ENCODE data around the gene TCF20. TPM values are rescaled to one million over a fixed set of nuclear protein-coding genes. Genes with fewer than 3 reads are reported as not detected.

TCF20 gene
- total and polyA plus RNA-seq, 2 donors: 9.9 to 26.4 TPM

DNA sequence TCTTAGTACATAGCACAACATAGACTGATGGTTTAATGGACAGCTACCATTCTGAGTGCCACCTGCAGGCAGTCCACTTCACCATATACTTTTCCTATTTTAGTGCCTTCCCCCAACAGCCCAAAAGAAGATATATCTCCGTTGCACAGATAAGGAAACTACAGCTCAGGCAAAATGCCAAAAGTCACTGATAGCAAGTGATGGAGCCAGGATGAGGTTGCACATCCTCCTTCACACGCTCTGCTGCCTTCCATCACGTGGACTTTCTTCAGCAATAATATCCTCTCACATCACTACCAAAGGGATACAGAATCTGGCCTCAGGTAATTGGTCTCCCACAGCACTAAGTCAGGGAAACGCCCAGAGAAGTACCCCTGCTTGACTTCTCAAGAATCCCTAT lies 7.5 kb downstream of the TCF20 start:
- H3K4me1 ChIP-seq (ENCODE audit: control insufficient read depth in 2 of 2, insufficient read depth in 2 of 2, low read length in 2 of 2): peaks cover 0 to 4% of the 10 kb centered on the region in 2 donors
- no peaks in the 10 kb centered on the region for H3K9me3 ChIP-seq (ENCODE audit: control insufficient read depth in 2 of 2, insufficient read depth in 1 of 2, low read length in 1 of 2)

DNA sequence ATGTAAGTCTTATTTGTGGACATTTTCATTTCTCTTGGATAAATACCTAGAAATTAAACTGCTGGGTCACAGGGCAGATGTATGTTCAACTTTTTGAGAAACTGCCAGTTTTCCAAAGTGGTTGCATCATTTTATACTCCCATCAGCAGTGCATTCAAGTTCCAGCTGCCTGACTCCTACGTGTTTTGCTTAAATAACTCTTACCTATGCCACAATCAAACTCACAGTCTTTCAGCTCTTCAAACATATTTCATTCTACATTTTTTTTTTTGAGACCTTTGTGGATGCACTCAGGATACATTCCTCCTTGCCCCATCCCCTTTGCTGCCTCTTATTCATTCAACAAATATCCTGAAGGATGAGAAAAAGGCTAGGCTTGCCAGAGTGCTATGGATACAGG lies 9.2 kb downstream of the TCF20 start:
- WGBS: 93% methylated on average over 1 of the region's 1 CpG
- no peak overlapping the region for H3K27ac ChIP-seq (ENCODE audit: low read depth in 1 of 2, low read length in 1 of 2)
- peaks cover 0 to 4% of the 10 kb centered on the region in 2 donors for H3K4me1 ChIP-seq (ENCODE audit: control insufficient read depth in 2 of 2, insufficient read depth in 2 of 2, low read length in 2 of 2)
- peaks cover 0 to 4% of the 10 kb centered on the region in 2 donors for H3K36me3 ChIP-seq (ENCODE audit: control insufficient read depth in 2 of 2, insufficient read depth in 2 of 2, low read length in 1 of 2)
- H3K9me3 ChIP-seq (ENCODE audit: control insufficient read depth in 2 of 2, insufficient read depth in 1 of 2, low read length in 1 of 2): no peaks in the 10 kb centered on the region
- H3K27me3 ChIP-seq (ENCODE audit: control insufficient read depth in 2 of 2, insufficient read depth in 1 of 2, low read length in 1 of 2): no peaks in the 10 kb centered on the region
- no peak for DNase-seq (ENCODE audit: low read depth in 6 of 9, low spot score in 9 of 9)
- H3K4me3 ChIP-seq (ENCODE audit: low read length in 2 of 2): no peak overlapping the region

More for the DNA sequence above, 7.5 kb downstream of the TCF20 start:
- no peak overlapping the region for H3K27ac ChIP-seq (ENCODE audit: low read depth in 1 of 2, low read length in 1 of 2)
- 72% methylated on average over 4 of the region's 4 CpGs for WGBS
- DNase-seq (ENCODE audit: low read depth in 6 of 9, low spot score in 9 of 9): no peak
- H3K36me3 ChIP-seq (ENCODE audit: control insufficient read depth in 2 of 2, insufficient read depth in 2 of 2, low read length in 1 of 2): peaks cover 0 to 6% of the 10 kb centered on the region in 2 donors
- H3K27me3 ChIP-seq (ENCODE audit: control insufficient read depth in 2 of 2, insufficient read depth in 1 of 2, low read length in 1 of 2): no peaks in the 10 kb centered on the region
- H3K4me3 ChIP-seq (ENCODE audit: low read length in 2 of 2): no peak overlapping the region

DNA sequence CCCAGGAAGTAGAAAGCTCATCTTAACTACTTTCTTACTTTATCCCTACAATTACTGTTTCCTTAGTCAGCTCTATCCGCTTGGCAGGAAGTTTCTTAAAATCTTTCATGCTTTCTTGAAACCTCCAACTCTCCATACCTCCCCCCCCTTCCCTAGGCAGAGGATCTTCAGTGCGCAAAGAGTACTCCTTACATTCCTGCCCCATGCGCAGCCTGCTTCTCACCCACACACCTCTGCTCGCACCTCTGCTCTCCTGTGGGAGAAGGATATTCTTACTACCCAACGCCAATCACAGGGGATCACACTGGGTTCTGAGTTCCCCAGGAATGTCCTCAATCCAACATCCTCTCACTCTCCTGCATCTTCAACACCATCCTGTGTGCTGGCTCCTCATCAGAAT lies 12.3 kb downstream of the TCF20 start:
- H3K36me3 ChIP-seq (ENCODE audit: control insufficient read depth in 2 of 2, insufficient read depth in 2 of 2, low read length in 1 of 2): peaks cover 0 to 4% of the 10 kb centered on the region in 2 donors
- H3K27me3 ChIP-seq (ENCODE audit: control insufficient read depth in 2 of 2, insufficient read depth in 1 of 2, low read length in 1 of 2): no peaks in the 10 kb centered on the region
- H3K4me1 ChIP-seq (ENCODE audit: control insufficient read depth in 2 of 2, insufficient read depth in 2 of 2, low read length in 2 of 2): peaks cover 0 to 3% of the 10 kb centered on the region in 2 donors
- H3K27ac ChIP-seq (ENCODE audit: low read depth in 1 of 2, low read length in 1 of 2): no peak overlapping the region
- no peak for DNase-seq (ENCODE audit: low read depth in 6 of 9, low spot score in 9 of 9)
- H3K4me3 ChIP-seq (ENCODE audit: low read length in 2 of 2): no peak overlapping the region
- WGBS: 97% methylated on average over 5 of the region's 5 CpGs
- H3K9me3 ChIP-seq (ENCODE audit: control insufficient read depth in 2 of 2, insufficient read depth in 1 of 2, low read length in 1 of 2): no peaks in the 10 kb centered on the region

DNA sequence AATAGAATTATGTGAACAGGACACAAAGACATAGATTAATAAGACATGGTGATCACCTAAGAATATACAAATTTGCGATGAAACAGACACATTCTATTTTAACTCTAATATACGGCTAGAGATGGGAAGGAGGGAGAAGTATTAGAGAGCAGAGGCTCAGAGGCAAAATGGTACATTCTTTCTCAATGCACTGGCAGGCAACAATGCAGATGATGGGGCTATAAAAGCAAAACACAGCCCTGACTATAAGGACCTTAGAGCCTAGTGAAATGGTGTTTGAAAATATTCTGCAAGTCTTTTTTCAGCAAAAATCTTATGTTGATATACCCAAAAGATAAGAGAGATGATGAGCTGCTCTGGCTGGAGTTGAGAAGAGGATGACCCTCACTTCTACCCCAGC lies 13.1 kb downstream of the TCF20 start:
- DNase-seq (ENCODE audit: low read depth in 6 of 9, low spot score in 9 of 9): no peak
- no peaks in the 10 kb centered on the region for H3K9me3 ChIP-seq (ENCODE audit: control insufficient read depth in 2 of 2, insufficient read depth in 1 of 2, low read length in 1 of 2)
- no peak overlapping the region for H3K4me3 ChIP-seq (ENCODE audit: low read length in 2 of 2)
- no peak overlapping the region for H3K27ac ChIP-seq (ENCODE audit: low read depth in 1 of 2, low read length in 1 of 2)
- H3K27me3 ChIP-seq (ENCODE audit: control insufficient read depth in 2 of 2, insufficient read depth in 1 of 2, low read length in 1 of 2): no peaks in the 10 kb centered on the region
- H3K36me3 ChIP-seq (ENCODE audit: control insufficient read depth in 2 of 2, insufficient read depth in 2 of 2, low read length in 1 of 2): no peaks in the 10 kb centered on the region
- no peaks in the 10 kb centered on the region for H3K4me1 ChIP-seq (ENCODE audit: control insufficient read depth in 2 of 2, insufficient read depth in 2 of 2, low read length in 2 of 2)
- WGBS: 98% methylated on average over 2 of the region's 2 CpGs

DNA sequence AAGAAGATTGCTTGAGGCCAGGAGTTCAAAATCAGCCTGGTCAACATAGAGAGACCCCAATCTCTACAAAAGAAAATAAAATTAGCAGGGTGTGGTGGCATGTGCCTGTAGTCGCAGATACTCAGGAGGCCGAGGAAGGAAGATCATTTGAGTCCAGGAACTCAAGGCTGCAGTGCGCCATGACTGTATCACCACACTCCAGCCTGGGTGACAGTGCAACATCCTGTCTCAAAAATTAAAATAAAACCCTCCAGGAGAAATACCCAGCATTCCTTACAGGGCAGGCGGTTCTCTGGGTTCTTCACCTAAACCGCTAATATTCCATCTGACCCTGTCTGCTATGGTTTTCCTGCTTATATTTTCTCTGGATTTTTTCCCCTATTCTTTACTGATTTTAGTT lies 13.5 kb downstream of the TCF20 start:
- no peaks in the 10 kb centered on the region for H3K36me3 ChIP-seq (ENCODE audit: control insufficient read depth in 2 of 2, insufficient read depth in 2 of 2, low read length in 1 of 2)

DNA sequence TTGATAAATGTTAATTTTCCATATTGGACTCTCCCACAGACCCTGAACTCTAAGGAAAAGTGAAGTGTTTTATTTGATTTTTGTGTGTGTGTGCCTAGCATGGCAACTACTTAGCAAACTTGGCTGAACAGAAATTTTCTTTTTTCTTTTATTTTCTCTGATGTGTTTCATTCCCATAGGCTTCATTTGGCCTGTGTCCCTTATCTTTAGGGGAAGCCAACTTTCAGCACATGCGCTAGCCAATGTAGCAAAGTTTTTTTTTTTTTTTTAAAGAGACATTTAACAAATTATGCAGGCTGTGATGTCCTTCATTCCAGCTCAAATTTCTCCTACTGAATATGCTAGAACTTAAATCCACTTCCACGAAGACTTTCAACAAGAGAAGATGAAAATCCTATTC lies 14.2 kb downstream of the TCF20 start:
- Histone ChIP-seq H3K4me3 (ENCODE audit: low read length in 2 of 2) (no peak overlapping the region), H3K9me3 (ENCODE audit: control insufficient read depth in 2 of 2, insufficient read depth in 1 of 2, low read length in 1 of 2) (no peaks in the 10 kb centered on the region), H3K4me1 (ENCODE audit: control insufficient read depth in 2 of 2, insufficient read depth in 2 of 2, low read length in 2 of 2) (no peaks in the 10 kb centered on the region), H3K27ac (ENCODE audit: low read depth in 1 of 2, low read length in 1 of 2) (no peak overlapping the region), H3K36me3 (ENCODE audit: control insufficient read depth in 2 of 2, insufficient read depth in 2 of 2, low read length in 1 of 2) (no peaks in the 10 kb centered on the region), H3K27me3 (ENCODE audit: control insufficient read depth in 2 of 2, insufficient read depth in 1 of 2, low read length in 1 of 2) (no peaks in the 10 kb centered on the region)
- WGBS: 94% methylated on average over 2 of the region's 2 CpGs
- no peak for DNase-seq (ENCODE audit: low read depth in 6 of 9, low spot score in 9 of 9)

More for the DNA sequence above, 13.5 kb downstream of the TCF20 start:
- 96% methylated on average over 5 of the region's 5 CpGs for WGBS
- Histone ChIP-seq H3K27me3 (ENCODE audit: control insufficient read depth in 2 of 2, insufficient read depth in 1 of 2, low read length in 1 of 2) (no peaks in the 10 kb centered on the region), H3K4me3 (ENCODE audit: low read length in 2 of 2) (no peak overlapping the region), H3K4me1 (ENCODE audit: control insufficient read depth in 2 of 2, insufficient read depth in 2 of 2, low read length in 2 of 2) (no peaks in the 10 kb centered on the region), H3K27ac (ENCODE audit: low read depth in 1 of 2, low read length in 1 of 2) (no peak overlapping the region), H3K9me3 (ENCODE audit: control insufficient read depth in 2 of 2, insufficient read depth in 1 of 2, low read length in 1 of 2) (no peaks in the 10 kb centered on the region)
- DNase-seq (ENCODE audit: low read depth in 6 of 9, low spot score in 9 of 9): no peak

DNA sequence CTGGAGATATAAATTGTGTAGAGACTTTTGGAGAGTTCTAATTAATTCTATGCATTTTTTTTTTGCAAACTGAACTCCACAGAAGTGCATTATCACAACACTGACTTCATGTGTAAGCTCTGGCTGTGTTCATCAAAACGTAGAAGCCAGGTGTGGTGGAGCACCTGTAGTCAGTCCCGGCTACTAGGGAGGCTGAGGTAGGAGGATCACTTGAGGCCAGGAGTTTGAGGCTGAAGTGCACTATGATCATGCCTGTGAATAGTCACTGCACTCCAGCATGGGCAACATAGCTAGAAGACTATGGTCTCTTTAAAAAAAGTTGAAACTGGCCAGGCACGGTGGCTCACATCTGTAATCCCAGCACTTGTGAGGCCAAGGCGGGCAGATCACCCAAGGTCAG lies 20.6 kb downstream of the TCF20 start:
- Histone ChIP-seq H3K4me1 (ENCODE audit: control insufficient read depth in 2 of 2, insufficient read depth in 2 of 2, low read length in 2 of 2) (peaks cover 0 to 2% of the 10 kb centered on the region in 2 donors), H3K36me3 (ENCODE audit: control insufficient read depth in 2 of 2, insufficient read depth in 2 of 2, low read length in 1 of 2) (peaks cover 0 to 6% of the 10 kb centered on the region in 2 donors), H3K27ac (ENCODE audit: low read depth in 1 of 2, low read length in 1 of 2) (no peak overlapping the region), H3K9me3 (ENCODE audit: control insufficient read depth in 2 of 2, insufficient read depth in 1 of 2, low read length in 1 of 2) (no peaks in the 10 kb centered on the region), H3K27me3 (ENCODE audit: control insufficient read depth in 2 of 2, insufficient read depth in 1 of 2, low read length in 1 of 2) (no peaks in the 10 kb centered on the region), H3K4me3 (ENCODE audit: low read length in 2 of 2) (no peak overlapping the region)
- DNase-seq (ENCODE audit: low read depth in 6 of 9, low spot score in 9 of 9): no peak
- 97% methylated on average over 4 of the region's 4 CpGs for WGBS

DNA sequence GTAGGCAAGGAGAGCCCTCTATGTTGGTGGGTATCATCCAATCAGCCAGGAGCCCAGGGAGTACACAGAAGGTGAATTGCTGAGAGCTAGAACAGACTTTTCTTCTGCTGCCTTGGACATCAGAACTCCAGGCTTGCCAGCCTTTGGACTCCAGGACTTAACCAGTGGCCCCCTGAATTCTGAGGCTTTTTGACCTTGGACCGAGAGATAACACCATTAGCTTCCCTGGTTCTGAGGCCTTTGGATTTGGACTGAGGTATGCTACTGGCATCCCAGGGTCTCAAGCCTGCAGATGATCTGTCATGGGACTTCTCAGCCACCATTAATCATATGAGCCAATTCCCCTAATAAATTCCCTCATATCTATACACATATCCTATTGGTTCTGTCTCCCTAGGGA lies 21.5 kb downstream of the TCF20 start:
- DNase-seq (ENCODE audit: low read depth in 6 of 9, low spot score in 9 of 9): no peak
- H3K36me3 ChIP-seq (ENCODE audit: control insufficient read depth in 2 of 2, insufficient read depth in 2 of 2, low read length in 1 of 2): peaks cover 0 to 6% of the 10 kb centered on the region in 2 donors
- H3K27me3 ChIP-seq (ENCODE audit: control insufficient read depth in 2 of 2, insufficient read depth in 1 of 2, low read length in 1 of 2): no peaks in the 10 kb centered on the region
- WGBS: 94% methylated on average over 1 of the region's 1 CpG
- H3K27ac ChIP-seq (ENCODE audit: low read depth in 1 of 2, low read length in 1 of 2): no peak overlapping the region
- H3K4me3 ChIP-seq (ENCODE audit: low read length in 2 of 2): no peak overlapping the region
- peaks cover 0 to 2% of the 10 kb centered on the region in 2 donors for H3K4me1 ChIP-seq (ENCODE audit: control insufficient read depth in 2 of 2, insufficient read depth in 2 of 2, low read length in 2 of 2)
- no peaks in the 10 kb centered on the region for H3K9me3 ChIP-seq (ENCODE audit: control insufficient read depth in 2 of 2, insufficient read depth in 1 of 2, low read length in 1 of 2)

DNA sequence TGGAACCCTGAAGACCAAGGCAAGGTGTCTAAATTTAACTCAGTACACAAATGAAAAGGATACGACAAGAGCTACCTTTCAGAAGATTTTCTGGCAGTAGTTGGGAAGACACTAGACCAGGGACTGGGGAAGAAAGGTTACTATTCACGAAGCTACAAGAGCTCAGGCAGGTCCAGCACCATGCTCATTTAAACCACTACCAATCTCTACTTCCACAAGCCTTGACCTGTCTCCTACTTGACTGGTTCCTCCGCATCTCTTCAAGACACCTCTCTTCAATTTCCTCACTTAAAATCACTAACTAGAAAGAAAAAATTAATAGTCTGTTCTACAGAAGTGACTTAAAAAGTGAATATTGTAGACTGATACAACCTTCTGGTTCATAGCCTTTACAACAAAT lies 22.9 kb downstream of the TCF20 start:
- peaks cover 0 to 2% of the 10 kb centered on the region in 2 donors for H3K4me1 ChIP-seq (ENCODE audit: control insufficient read depth in 2 of 2, insufficient read depth in 2 of 2, low read length in 2 of 2)
- 97% methylated on average over 3 of the region's 3 CpGs for WGBS

DNA sequence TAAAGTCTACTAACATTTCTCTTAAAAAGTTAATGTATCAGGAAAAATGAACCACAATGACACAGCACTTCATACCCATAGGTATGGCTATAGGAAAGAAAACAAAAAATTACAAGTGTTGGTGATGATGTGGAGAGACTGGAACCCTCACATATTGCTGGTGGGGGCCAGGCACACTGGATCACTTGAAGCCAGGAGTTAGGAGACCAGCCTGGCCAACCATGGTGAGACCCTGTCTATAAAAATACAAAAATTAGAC lies 26.7 kb downstream of the TCF20 start:
- Histone ChIP-seq H3K9me3 (ENCODE audit: control insufficient read depth in 2 of 2, insufficient read depth in 1 of 2, low read length in 1 of 2) (peaks cover 0 to 8% of the 10 kb centered on the region in 2 donors), H3K27ac (ENCODE audit: low read depth in 1 of 2, low read length in 1 of 2) (no peak overlapping the region), H3K4me1 (ENCODE audit: control insufficient read depth in 2 of 2, insufficient read depth in 2 of 2, low read length in 2 of 2) (peaks cover 0 to 2% of the 10 kb centered on the region in 2 donors), H3K36me3 (ENCODE audit: control insufficient read depth in 2 of 2, insufficient read depth in 2 of 2, low read length in 1 of 2) (peaks cover 0 to 2% of the 10 kb centered on the region in 2 donors), H3K4me3 (ENCODE audit: low read length in 2 of 2) (no peak overlapping the region), H3K27me3 (ENCODE audit: control insufficient read depth in 2 of 2, insufficient read depth in 1 of 2, low read length in 1 of 2) (no peaks in the 10 kb centered on the region)
- no peak for DNase-seq (ENCODE audit: low read depth in 6 of 9, low spot score in 9 of 9)

More for the DNA sequence above, 22.9 kb downstream of the TCF20 start:
- Histone ChIP-seq H3K9me3 (ENCODE audit: control insufficient read depth in 2 of 2, insufficient read depth in 1 of 2, low read length in 1 of 2) (no peaks in the 10 kb centered on the region), H3K4me3 (ENCODE audit: low read length in 2 of 2) (no peak overlapping the region), H3K36me3 (ENCODE audit: control insufficient read depth in 2 of 2, insufficient read depth in 2 of 2, low read length in 1 of 2) (peaks cover 0 to 6% of the 10 kb centered on the region in 2 donors), H3K27ac (ENCODE audit: low read depth in 1 of 2, low read length in 1 of 2) (no peak overlapping the region), H3K27me3 (ENCODE audit: control insufficient read depth in 2 of 2, insufficient read depth in 1 of 2, low read length in 1 of 2) (no peaks in the 10 kb centered on the region)
- DNase-seq (ENCODE audit: low read depth in 6 of 9, low spot score in 9 of 9): no peak
